NCI-H2081 treated with DMSO at 0.1 percent for 48 hours (cell line): ENCODE results near the gene DENND4B.
"Not testable (repeated sequence)": the region's sequence is repeated elsewhere in the genome, so short reads cannot be mapped to it uniquely, and the experiment has no call there.

ENCODE experiments used
- DNase-seq: peaks from one replicate; lab custom pipeline; 2025; lab: John Stamatoyannopoulos, UW

Gene DENND4B

GRCh38 chr1:153946622-153947241, at the start of gene DENND4B:
TSS of gene DENND4B (minus strand) at chr1:153946718. CDS start at chr1:153944374, 2,344 bp downstream.
- DNase-seq = no peak

GRCh38 chr1:153995640-153996039, 49.1 kb upstream of the DENND4B start:
- no peak for DNase-seq

- DNase-seq = no peak
These were observed 48.7 kb upstream of the DENND4B start for GRCh38 chr1:153995202-153995601.

GRCh38 chr1:153991806-153992205, 45.3 kb upstream of the DENND4B start:
- DNase-seq = no peak

- DNase-seq = no peak
These were observed 44.7 kb upstream of the DENND4B start for GRCh38 chr1:153991151-153991630.

GRCh38 chr1:153990468-153991150, 44.1 kb upstream of the DENND4B start, which contains the start of gene RPS27:
TSS of gene RPS27 (plus strand) at chr1:153990762. CDS start at chr1:153990797, 35 bp downstream.
- DNase-seq = peak; percentile 99

- no peak for DNase-seq
These were observed 41.1 kb upstream of the DENND4B start for GRCh38 chr1:153987621-153988020.

- DNase-seq = no peak
These were observed 39.6 kb upstream of the DENND4B start, which contains the start of gene RAB13 for GRCh38 chr1:153985941-153986761. TSS of gene RAB13 (minus strand) at chr1:153986339. CDS start at chr1:153986236, 103 bp downstream.

GRCh38 chr1:153985341-153985912, 38.9 kb upstream of the DENND4B start:
- DNase-seq = no peak

- DNase-seq = no peak
These were observed 37.8 kb upstream of the DENND4B start for GRCh38 chr1:153984123-153984894.

- DNase-seq = not testable (repeated sequence)
These were observed 35.2 kb upstream of the DENND4B start for GRCh38 chr1:153981735-153982134.

GRCh38 chr1:153979091-153979490, 32.6 kb upstream of the DENND4B start:
- not testable (repeated sequence) for DNase-seq

GRCh38 chr1:153978274-153978909, 31.9 kb upstream of the DENND4B start:
- no peak for DNase-seq

GRCh38 chr1:153977250-153978240, 31.0 kb upstream of the DENND4B start, which contains the start of gene JTB:
TSS of gene JTB (minus strand) at chr1:153977674. CDS start at chr1:153977252, 422 bp downstream.
- DNase-seq = peak; percentile 70

GRCh38 chr1:153976819-153977249, 30.3 kb upstream of the DENND4B start:
- no peak for DNase-seq

GRCh38 chr1:153973525-153973924, 27.0 kb upstream of the DENND4B start:
- no peak for DNase-seq

GRCh38 chr1:153973071-153973470, 26.6 kb upstream of the DENND4B start:
- no peak for DNase-seq

- DNase-seq = no peak
These were observed 23.8 kb upstream of the DENND4B start for GRCh38 chr1:153970346-153970745.

GRCh38 chr1:153968972-153969371, 22.5 kb upstream of the DENND4B start:
- no peak for DNase-seq
